Kidney (tissue), 14 donors: ENCODE measurements around the gene KREMEN1. TPM values are rescaled to one million over a fixed set of nuclear protein-coding genes. Genes with fewer than 3 reads are reported as not detected.

Source experiments
- DNase-seq, 5 donors: peaks; one replicate each; pipeline ENCODE4 v3.0.0-alpha.2; 2013 to 2020
- FAIRE-seq: peaks from 2 replicates; lab custom pipeline; 2012; peaks lifted over from hg19 to GRCh38; lab: Jason Lieb, UNC
- H3K27ac ChIP-seq, 2 donors: one replicate each; pipeline ENCODE4 v1.7.0; 2013; ENCODE audit warnings: low read depth in 2 of 2, low read length in 2 of 2, inconsistent platforms in 1 of 2
- H3K27me3 ChIP-seq: one replicate; pipeline ENCODE4 v1.7.1; 2013; ENCODE audit warnings: low read length, inconsistent platforms; ENCODE audit not compliant: control insufficient read depth, insufficient read depth
- H3K36me3 ChIP-seq, 3 donors: one replicate each; pipeline versions ENCODE4 v1.7.0 to v1.7.1; 2013; ENCODE audit warnings: low read length in 3 of 3, control low read depth in 1 of 3, inconsistent platforms in 1 of 3; ENCODE audit not compliant: insufficient read depth in 3 of 3, control insufficient read depth in 2 of 3
- H3K4me1 ChIP-seq, 3 donors: one replicate each; pipeline versions ENCODE4 v1.7.0 to v1.7.1; 2013; ENCODE audit warnings: low read length in 3 of 3, inconsistent platforms in 1 of 3, low read depth in 1 of 3; ENCODE audit not compliant: control insufficient read depth in 2 of 3, insufficient read depth in 2 of 3
- H3K4me3 ChIP-seq, 3 donors: one replicate each; pipeline versions ENCODE4 v1.7.0 to v1.8.1; 2013; ENCODE audit warnings: low read length in 3 of 3, control low read depth in 1 of 3, inconsistent platforms in 1 of 3
- H3K9ac ChIP-seq, 3 donors: one replicate each; pipeline versions ENCODE4 v1.7.0 to v1.7.1; 2013; ENCODE audit warnings: low read length in 3 of 3, control low read depth in 1 of 3, inconsistent platforms in 1 of 3
- H3K9me3 ChIP-seq, 3 donors: one replicate each; pipeline versions ENCODE4 v1.7.0 to v1.7.1; 2013; ENCODE audit warnings: low read length in 3 of 3, control low read depth in 1 of 3, inconsistent platforms in 1 of 3; ENCODE audit not compliant: control insufficient read depth in 2 of 3, insufficient read depth in 1 of 3
- intact Hi-C: fragments of 100-400 bp; cut with DNase I; formaldehyde crosslinking; loops from one replicate; pipeline ENCODE4 v1.11.1; 2022
- polyA plus RNA-seq: library from polyadenylated mRNA; stranded (reverse); fragments of 350-450 nt; fragmentation: Illumina TruSeq; extraction: RNeasy Lipid Tissue Mini Kit (QIAGEN cat#74804); gene quantifications from one replicate; pipeline ENCODE4 v1.2.3, GENCODE V29; 2014; ENCODE audit warnings: low read depth, low replicate concordance; ENCODE audit not compliant: insufficient read depth
- total RNA-seq: library from RNA; stranded (reverse); fragmentation: NEBNext Ultra II Directional; extraction: Animal tissue kit (Norgen Biotek cat#: 25700); gene quantifications from one replicate; pipeline ENCODE4 v1.2.1, GENCODE V29; 2021
- TF ChIP-seq, protein P1 (sequence below): IDR thresholded peaks from 3 replicates; pipeline ENCODE4 v1.5.1; 2012; ENCODE audit warnings: mild to moderate bottlenecking, moderate library complexity, borderline replicate concordance; ENCODE audit not compliant: insufficient read depth; ENCODE audit errors: extremely low read depth
- donor health status: control.
- donor health status: control.
- donor health status: control.
- donor health status: control.
- donor health status: control.
- donor health status: DM: yes; HTN: yes; CAD: no.
- donor health status: Normal renal cell carcinoma (clear cell type).

KREMEN1 gene
- total and polyA plus RNA-seq, 2 donors from 2014 or later, result 9.3 to 16.2 TPM

DNA sequence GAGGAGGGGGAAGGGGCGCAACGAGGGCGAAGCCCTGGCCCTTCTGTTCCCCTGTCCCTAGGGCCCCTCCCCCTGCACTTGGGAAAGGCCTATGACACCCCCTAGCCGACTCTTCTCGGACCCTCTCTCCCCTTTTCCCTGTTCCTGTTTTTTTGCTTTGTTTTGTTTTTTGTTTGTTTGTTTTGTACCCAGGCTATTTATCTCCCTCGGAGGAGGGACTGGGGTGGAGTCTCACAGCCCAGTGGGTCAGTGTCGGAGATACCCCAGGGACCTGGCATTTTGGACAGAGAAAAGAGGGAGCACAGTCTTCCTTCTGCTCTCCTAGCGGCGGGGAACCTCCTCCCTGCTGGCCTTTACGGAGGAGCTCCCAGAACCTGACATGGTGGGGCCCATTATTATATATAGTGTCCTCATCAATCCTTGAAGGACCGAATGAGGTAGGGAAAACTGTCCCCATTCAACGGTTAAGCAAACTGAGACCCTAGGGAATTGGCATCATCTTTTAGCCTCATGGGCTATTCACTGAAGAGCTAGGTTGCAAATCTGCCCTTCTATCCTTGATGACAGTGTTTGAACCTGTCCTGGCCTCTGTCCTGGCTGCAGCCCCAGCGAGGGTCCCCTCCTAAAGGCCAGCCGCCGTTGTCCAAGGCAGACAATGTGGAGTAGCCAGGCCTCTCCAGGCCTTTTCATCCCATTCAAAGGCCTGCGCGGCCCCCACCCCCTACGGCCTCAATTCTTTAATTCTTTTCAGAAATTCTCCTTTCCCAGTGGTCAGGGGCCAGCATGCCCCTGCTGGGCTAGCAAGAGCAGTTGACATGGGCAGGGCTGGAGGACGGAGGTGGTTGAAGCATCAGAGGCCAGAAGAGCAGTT, 133.8 kb downstream of the KREMEN1 start:
- Histone ChIP-seq H3K27me3 (no peaks in the 10 kb centered on the region), H3K4me1 (peaks cover 2 to 43% (median 5%) of the 10 kb centered on the region in 3 donors), H3K36me3 (peaks cover 0 to 6% (median 0%) of the 10 kb centered on the region in 3 donors), H3K4me3 (peak overlapping the region; percentile 66 to 74 (median 68)), H3K9me3 (no peaks in the 10 kb centered on the region), H3K9ac (peak overlapping the region; percentile 43 to 82 (median 69)), H3K27ac (peak overlapping the region in 1 of 2 donors; percentile 65)
- TF ChIP-seq, protein P1, sequence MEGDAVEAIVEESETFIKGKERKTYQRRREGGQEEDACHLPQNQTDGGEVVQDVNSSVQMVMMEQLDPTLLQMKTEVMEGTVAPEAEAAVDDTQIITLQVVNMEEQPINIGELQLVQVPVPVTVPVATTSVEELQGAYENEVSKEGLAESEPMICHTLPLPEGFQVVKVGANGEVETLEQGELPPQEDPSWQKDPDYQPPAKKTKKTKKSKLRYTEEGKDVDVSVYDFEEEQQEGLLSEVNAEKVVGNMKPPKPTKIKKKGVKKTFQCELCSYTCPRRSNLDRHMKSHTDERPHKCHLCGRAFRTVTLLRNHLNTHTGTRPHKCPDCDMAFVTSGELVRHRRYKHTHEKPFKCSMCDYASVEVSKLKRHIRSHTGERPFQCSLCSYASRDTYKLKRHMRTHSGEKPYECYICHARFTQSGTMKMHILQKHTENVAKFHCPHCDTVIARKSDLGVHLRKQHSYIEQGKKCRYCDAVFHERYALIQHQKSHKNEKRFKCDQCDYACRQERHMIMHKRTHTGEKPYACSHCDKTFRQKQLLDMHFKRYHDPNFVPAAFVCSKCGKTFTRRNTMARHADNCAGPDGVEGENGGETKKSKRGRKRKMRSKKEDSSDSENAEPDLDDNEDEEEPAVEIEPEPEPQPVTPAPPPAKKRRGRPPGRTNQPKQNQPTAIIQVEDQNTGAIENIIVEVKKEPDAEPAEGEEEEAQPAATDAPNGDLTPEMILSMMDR, result no peak
- FAIRE-seq (no peak), DNase-seq (peak in 1 of 5 donors; percentile 39)
- intact Hi-C loops, result no loop called here

- H3K9ac ChIP-seq, result no peak overlapping the region
- H3K4me1 ChIP-seq, result peaks cover 2 to 39% (median 5%) of the 10 kb centered on the region in 3 donors
- peaks cover 0 to 6% (median 0%) of the 10 kb centered on the region in 3 donors for H3K36me3 ChIP-seq
- no peaks in the 10 kb centered on the region for H3K27me3 ChIP-seq
- intact Hi-C loops, result no loop called here
- no peaks in the 10 kb centered on the region for H3K9me3 ChIP-seq
- FAIRE-seq (no peak), DNase-seq (no peak)
- no peak overlapping the region for H3K27ac ChIP-seq
- TF ChIP-seq, protein P1, result no peak
- H3K4me3 ChIP-seq, result peak overlapping the region in 1 of 3 donors; percentile 66
These were observed 134.4 kb downstream of the KREMEN1 start for GRCh38 chr22:29207243-29207550.

DNA sequence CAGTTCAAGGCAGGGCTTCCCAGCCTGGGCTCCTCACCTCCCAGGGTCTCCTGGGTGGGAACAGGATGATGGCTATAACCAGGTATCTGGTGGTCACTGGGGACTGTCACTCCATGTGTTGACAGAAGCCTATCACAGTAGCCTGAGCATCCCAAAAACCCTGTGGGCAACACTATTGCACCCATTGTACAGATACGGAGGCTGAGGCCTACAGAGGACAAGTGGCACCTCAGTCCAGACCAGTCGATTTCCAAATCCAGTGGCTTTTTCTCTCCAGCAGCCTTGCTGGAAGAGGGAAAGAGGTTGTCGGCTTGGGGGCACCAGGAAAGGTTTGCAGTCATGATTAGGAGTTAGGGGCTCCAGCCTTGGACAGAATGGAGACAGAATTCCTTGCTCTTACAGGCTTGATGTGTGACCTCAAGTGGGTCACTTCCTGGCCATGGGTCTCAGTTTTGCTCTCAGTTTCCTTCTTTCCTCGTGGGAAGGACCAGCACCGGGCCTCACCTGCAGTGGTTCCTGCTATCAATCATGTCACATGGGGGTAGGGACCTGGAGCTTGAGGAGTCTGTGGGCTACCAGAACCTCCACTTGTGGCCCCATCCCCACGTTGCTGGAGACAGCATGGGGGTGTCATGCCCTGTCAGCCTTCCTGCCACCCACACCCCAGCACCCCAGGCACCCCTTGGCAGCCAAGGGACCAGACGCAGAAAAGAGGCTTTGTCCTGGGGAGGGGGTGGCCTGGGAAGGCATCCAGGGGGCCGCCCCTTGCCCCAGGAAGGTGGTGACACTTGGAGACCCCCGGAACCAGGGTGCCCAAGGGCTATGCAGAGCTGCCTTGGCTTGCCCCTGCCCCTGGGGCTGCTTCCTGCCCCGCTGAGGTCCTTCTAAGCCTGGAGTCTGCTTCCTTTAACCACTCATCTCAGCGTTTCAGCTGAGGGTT, 135.0 kb downstream of the KREMEN1 start:
- Histone ChIP-seq H3K9me3 (no peaks in the 10 kb centered on the region), H3K27ac (no peak overlapping the region), H3K4me1 (peaks cover 2 to 34% (median 5%) of the 10 kb centered on the region in 3 donors), H3K36me3 (peaks cover 0 to 6% (median 0%) of the 10 kb centered on the region in 3 donors), H3K9ac (no peak overlapping the region), H3K4me3 (peak overlapping the region in 1 of 3 donors; percentile 66), H3K27me3 (no peaks in the 10 kb centered on the region)
- intact Hi-C loops, result no loop called here
- DNase-seq (peak in 1 of 5 donors; percentile 49), FAIRE-seq (no peak)
- TF ChIP-seq, protein P1, result no peak
